K562 (cell line): Measurements from ENCODE around the gene UBXN11. TPM values are rescaled to one million over a fixed set of nuclear protein-coding genes. Genes with fewer than 3 reads are reported as not detected.

ENCODE experiments used
- CBX3 ChIP-seq, 2 experiments: IDR thresholded peaks; 1 replicate in 1 of 2; 2 replicates in 1 of 2; pipeline ENCODE4 v1.6.1; 2012; ENCODE audit warnings: inconsistent platforms in 2 of 2, low read length in 2 of 2, borderline replicate concordance in 1 of 2, control low read depth in 1 of 2
- ETS1 ChIP-seq: conservative IDR thresholded peaks from 2 replicates; pipeline ENCODE4 v1.6.1; 2011; ENCODE audit warnings: low read depth, mild to moderate bottlenecking, low read length; ENCODE audit not compliant: control insufficient read depth
- KLF1 ChIP-seq: fragments of 450-650 bp; IDR thresholded peaks from 2 replicates; pipeline ENCODE4 v1.6.1; 2016; ENCODE audit warnings: missing genetic modification characterization, missing compliant biosample characterization
- MEF2A ChIP-seq: IDR thresholded peaks from 2 replicates; pipeline ENCODE4 v1.6.1; 2011; ENCODE audit warnings: low read depth, mild to moderate bottlenecking, low read length, moderate library complexity; ENCODE audit not compliant: control insufficient read depth
- NR3C1 ChIP-seq: sonication (generic); formaldehyde crosslinking; IDR thresholded peaks from 2 replicates; pipeline ENCODE4 v1.8.1; 2022; ENCODE audit warnings: missing genetic modification reagents
- PRDM10 ChIP-seq: fragments of 450-650 bp; IDR thresholded peaks from 2 replicates; pipeline ENCODE4 v1.6.1; 2018; ENCODE audit not compliant: partially characterized antibody
- PREB ChIP-seq: sonication (generic); formaldehyde crosslinking; IDR thresholded peaks from 2 replicates; pipeline ENCODE4 v1.8.1; 2023; ENCODE audit warnings: mild to moderate bottlenecking, missing genetic modification reagents
- PTRF ChIP-seq: fragments of 450-650 bp; IDR thresholded peaks from 2 replicates; pipeline ENCODE4 v1.6.1; 2016; ENCODE audit warnings: mild to moderate bottlenecking, missing genetic modification characterization, missing compliant biosample characterization
- RBBP5 ChIP-seq: fragments of 200-600 bp; sonication (generic); IDR thresholded peaks from 2 replicates; pipeline ENCODE4 v1.6.1; 2012; ENCODE audit warnings: borderline replicate concordance, mild to moderate bottlenecking, low read length, control low read depth, inconsistent platforms; ENCODE audit not compliant: insufficient read depth, poor library complexity, severe bottlenecking
- RBM14 ChIP-seq: fragments of 200-400 bp; formaldehyde crosslinking; IDR thresholded peaks from 2 replicates; pipeline ENCODE4 v1.6.1; 2018; ENCODE audit warnings: low read depth, mild to moderate bottlenecking, low read length, moderate library complexity, borderline replicate concordance; ENCODE audit not compliant: insufficient read depth
- SMARCB1 ChIP-seq: IDR thresholded peaks from 2 replicates; pipeline ENCODE4 v1.6.1; 2011; ENCODE audit warnings: improper control_type of control experiment, low read depth; ENCODE audit not compliant: insufficient read length
- TOE1 ChIP-seq, 2 experiments: fragments of 450-650 bp in 1 of 2; sonication (generic) in 1 of 2; formaldehyde crosslinking in 1 of 2; IDR thresholded peaks; 2 replicates each; pipeline versions ENCODE4 v1.7.1 to v1.8.0; 2016 to 2022; ENCODE audit warnings: borderline replicate concordance in 2 of 2, mild to moderate bottlenecking in 2 of 2, antibody characterized with exemption in 1 of 2, inconsistent platforms in 1 of 2, low read depth in 1 of 2, missing genetic modification reagents in 1 of 2, moderate library complexity in 1 of 2
- XRCC5 ChIP-seq: fragments of 200-400 bp; formaldehyde crosslinking; IDR thresholded peaks from 2 replicates; pipeline ENCODE4 v1.6.1; 2017; ENCODE audit warnings: low read depth, mild to moderate bottlenecking, low read length
- ZBTB34 ChIP-seq: fragments of 250-450 bp; sonication (Bioruptor Pico); IDR thresholded peaks from 2 replicates; pipeline ENCODE4 v1.8.0; 2021; ENCODE audit warnings: mild to moderate bottlenecking, moderate library complexity
- ZNF197 ChIP-seq: fragments of 200-800 bp; sonication (Bioruptor generic); IDR thresholded peaks from 2 replicates; pipeline ENCODE4 v1.6.1; 2016; ENCODE audit warnings: low read depth, missing genetic modification characterization, missing compliant biosample characterization
- ZNF586 ChIP-seq: fragments of 450-650 bp; formaldehyde crosslinking; conservative IDR thresholded peaks from 2 replicates; pipeline ENCODE4 v1.4.0; 2020; ENCODE audit warnings: mild to moderate bottlenecking, moderate library complexity
- ZNF707 ChIP-seq: fragments of 250-450 bp; sonication (Bioruptor Pico); conservative IDR thresholded peaks from 2 replicates; pipeline ENCODE4 v1.8.0; 2022; ENCODE audit warnings: inconsistent platforms, mild to moderate bottlenecking, moderate library complexity
- ZNF79 ChIP-seq: fragments of 250-450 bp; sonication (Bioruptor Pico); IDR thresholded peaks from 2 replicates; pipeline ENCODE4 v1.4.0; 2020; ENCODE audit warnings: low read depth, mild to moderate bottlenecking, moderate library complexity
- polyA plus RNA-seq, 8 experiments: library from polyadenylated mRNA; depleted of rRNA in 4 of 8; stranded (reverse) in 5 of 8; unstranded in 3 of 8; fragments of >200 nt; fragmentation: Nextera tagmentation in 2 of 8; fragmentation: Illumina TruSeq in 1 of 8; extraction: Ambion mirVana in 2 of 8; extraction: Trizol in 1 of 8; gene quantifications; 2 replicates each; pipeline versions ENCODE4 v1.2.1 to v1.2.3, GENCODE V29; 2011 to 2014; ENCODE audit warnings: inconsistent platforms in 1 of 8, missing spikeins in 1 of 8
- total RNA-seq, 7 experiments: library from RNA; depleted of rRNA in 6 of 7; stranded (reverse); fragments of >200 nt in 6 of 7; fragmentation: Illumina TruSeq in 2 of 7; extraction: Trizol in 2 of 7; gene quantifications; 2 replicates each; pipeline versions ENCODE4 v1.2.1 to v1.2.3, GENCODE V29; 2011 to 2021; ENCODE audit warnings: low replicate concordance in 1 of 7

UBXN11 gene
- total and polyA plus RNA-seq, 9 of the 15 experiments (the other 6 are each of a cell fraction or from before 2014, with no cell fraction given) = 0.48 to 34.3 (median 11.3) TPM

- peak; percentile 49 for TF ChIP-seq PRDM10
- TF ChIP-seq RBM14 = no peak
- peak; percentile 99 for TF ChIP-seq SMARCB1
- TF ChIP-seq NR3C1 (CRISPR knock-in tag) = no peak
- TF ChIP-seq XRCC5 = 0 out of 2 replicates have a peak, but pooled peaks have one; percentile 44
- peak; percentile 91 for TF ChIP-seq KLF1 (tag)
- TF ChIP-seq MEF2A = 0 out of 2 replicates have a peak, but pooled peaks have one; percentile 48
- TF ChIP-seq ZNF79 (CRISPR knock-in tag) = no peak
- TF ChIP-seq RBBP5 = no peak
- TF ChIP-seq ZNF197 (CRISPR knock-in tag) = no peak; the same call in 1 of the 2 replicates
- peak; percentile 80; the same call in 1 of the 2 replicates for TF ChIP-seq TOE1 (IDR thresholded peaks at IDR 0.05; ENCODE audit: borderline replicate concordance)
- TF ChIP-seq TOE1 (CRISPR knock-in tag; IDR thresholded peaks at IDR 0.05; ENCODE audit: borderline replicate concordance, low read depth) = no peak
- TF ChIP-seq ZNF586 (CRISPR knock-in tag) = no peak
- TF ChIP-seq PREB (CRISPR knock-in tag) = no peak
- no peak for TF ChIP-seq ZNF707 (CRISPR knock-in tag)
- peak; percentile 14; the same call in 1 of the 2 replicates for TF ChIP-seq ZBTB34 (CRISPR knock-in tag)
- TF ChIP-seq ETS1 = peak; percentile 19; the same call in 1 of the 2 replicates
- TF ChIP-seq PTRF (tag) = no peak
- TF ChIP-seq CBX3 (IDR thresholded peaks at IDR 0.05; ENCODE audit: borderline replicate concordance in 1 of 2, low read length in 2 of 2) = peak in 1 of 2 experiments; percentile 98; a peak in 1 of 3 replicates
These were observed 21.7 kb downstream of the UBXN11 start (continued) for GRCh38 chr1:26284597-26285347.
